ENCODE data around the gene DMD.

Gene DMD

GRCh38 chrX:33014086-33014485 is 197.3 kb downstream of the DMD start:
- no peak for DNase-seq

GRCh38 chrX:33001107-33001506 is 210.2 kb downstream of the DMD start:
- no peak for DNase-seq

DNA sequence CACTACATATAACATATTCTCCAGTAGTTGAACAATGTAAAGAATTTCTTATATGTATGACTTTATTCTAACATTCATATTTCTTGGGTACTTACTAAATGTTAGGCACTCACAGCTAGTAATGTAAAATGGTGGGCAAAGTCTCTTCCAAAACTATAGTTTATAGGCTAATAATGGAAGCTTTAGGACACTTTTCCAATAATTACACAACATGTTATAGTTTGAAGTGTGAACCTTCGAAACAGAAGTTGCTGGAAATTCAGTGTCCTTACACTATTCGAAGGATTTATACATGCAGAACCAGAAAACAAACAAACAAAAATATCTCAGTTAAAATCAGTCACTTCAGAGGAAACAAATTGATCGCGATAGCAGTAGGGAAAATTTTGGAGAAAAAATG is 212.6 kb downstream of the DMD start:
- no peak for DNase-seq

DNA sequence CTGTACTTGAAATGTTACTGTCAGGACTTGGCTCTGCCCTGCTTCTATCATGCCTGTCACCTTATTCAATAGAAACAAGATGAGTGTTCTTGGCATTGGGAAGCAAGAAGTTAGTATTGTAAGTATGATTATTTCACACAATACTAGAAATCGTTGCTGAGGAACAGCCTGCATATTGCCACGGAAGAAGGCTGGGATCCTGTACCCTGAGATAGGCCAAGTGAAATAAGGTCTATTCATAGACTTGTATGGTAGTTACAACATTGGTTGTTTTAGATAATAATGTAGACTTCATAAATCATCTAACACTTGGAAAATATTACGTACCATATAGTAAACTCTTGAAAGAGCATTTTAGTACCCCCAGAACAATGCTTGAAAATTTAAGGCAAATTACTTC is 215.9 kb downstream of the DMD start:
- no peak for DNase-seq

DNA sequence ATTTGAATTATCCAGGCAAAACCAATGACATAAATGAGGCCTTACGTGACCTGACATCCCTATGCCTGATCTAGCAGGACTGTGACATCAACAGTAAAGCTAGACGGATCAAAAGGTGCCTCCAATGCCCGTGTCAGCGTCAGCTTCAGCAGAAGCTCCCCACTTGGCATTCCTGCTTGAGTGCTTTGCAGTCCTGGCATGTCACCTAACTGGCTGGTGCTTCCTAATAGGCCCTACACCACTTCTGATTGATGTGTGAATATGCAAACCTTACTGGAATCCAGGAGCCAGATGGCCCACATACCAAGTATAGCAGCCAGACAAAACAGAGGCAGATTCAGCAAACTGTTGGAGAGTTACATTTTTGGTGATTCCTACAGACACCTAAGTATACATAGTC is 224.2 kb downstream of the DMD start:
- DNase-seq, result no peak

GRCh38 chrX:32985544-32985943 is 225.8 kb downstream of the DMD start:
- no peak for DNase-seq

DNA sequence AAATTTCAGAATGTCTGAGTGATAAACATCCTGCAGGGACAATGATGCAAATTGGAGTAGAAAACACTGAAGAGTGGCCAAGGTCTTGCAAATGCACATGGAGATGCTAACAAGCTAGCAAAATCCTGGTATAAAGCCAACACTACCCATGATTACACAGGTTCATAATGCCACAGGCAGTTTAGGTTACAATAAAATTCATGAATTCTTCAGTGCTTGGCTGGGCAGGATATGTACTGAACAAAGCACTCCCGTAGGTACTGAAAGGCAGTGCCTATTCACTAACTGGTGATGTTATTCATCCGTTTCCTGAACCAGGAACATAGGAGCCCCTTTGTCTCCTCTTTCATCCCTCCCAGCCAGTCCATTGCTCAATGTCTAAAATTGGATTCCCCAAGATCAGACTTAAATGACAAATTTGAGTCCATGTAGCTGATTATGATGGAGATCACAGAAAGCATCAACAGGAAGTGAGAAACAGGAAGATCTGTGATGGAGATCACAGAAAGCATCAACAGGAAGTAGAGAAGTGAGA is 244.5 kb downstream of the DMD start:
- DNase-seq, result no peak

GRCh38 chrX:32954125-32954524 is 257.2 kb downstream of the DMD start:
- DNase-seq, result no peak

DNA sequence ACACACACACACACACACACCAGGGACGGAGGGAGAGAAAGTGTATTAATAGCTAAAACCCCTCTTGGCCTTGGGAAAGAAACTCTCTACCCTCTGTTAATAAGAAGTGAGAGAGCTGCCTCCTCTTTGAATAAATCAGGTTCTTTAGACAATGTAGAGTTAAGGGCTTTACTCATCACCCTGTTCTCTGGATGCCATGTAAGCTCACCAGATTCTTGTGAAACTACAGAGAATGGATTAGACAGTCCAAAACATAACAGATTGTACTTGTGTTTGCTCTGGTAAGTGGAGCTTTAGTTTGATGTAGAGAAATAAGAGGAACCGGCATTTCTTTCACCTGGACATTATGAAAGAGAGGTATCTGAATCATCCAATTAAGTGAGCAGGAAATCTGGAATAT is 263.2 kb downstream of the DMD start:
- no peak for DNase-seq

- DNase-seq, result no peak
Observed at GRCh38 chrX:32937043-32937442, 274.3 kb downstream of the DMD start.

DNA sequence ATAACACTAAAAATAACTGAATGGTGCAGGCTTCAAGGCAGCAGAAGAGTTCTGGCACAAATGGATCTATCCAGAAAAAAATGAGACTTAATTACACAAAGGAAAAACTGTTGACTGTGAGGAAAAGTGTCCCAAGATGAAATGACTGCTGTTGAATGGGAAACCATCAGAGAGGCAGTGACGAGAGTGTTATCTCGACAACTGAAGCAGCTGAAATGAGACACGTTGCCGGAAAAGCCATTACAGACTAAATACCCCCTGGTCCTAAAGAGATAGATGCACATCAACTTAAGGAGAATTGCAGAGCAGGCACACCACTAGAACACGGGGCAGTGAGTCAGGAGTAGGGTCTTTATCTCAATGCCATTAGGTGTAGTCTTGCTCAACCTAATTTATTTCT is 277.8 kb downstream of the DMD start:
- DNase-seq, result no peak

DNA sequence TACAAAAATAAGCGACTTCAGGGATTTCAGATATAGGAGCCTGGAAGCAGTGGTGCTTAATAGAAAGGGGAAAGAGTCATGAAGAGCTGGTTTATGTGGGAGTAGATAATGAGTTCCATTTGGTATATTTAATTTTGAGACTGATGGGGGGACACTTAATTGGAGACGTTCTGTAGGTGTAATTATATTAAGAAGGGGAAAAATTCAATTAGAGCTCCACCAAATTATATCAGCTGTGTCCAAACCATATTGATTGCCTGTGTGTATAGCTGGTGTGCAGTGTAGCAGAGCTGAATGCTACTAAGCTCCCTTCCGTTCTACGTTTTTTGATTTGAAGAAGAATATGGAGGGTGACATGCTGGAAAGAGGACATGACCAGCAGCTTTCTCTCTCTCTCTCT is 282.3 kb downstream of the DMD start:
- DNase-seq, result no peak

DNA sequence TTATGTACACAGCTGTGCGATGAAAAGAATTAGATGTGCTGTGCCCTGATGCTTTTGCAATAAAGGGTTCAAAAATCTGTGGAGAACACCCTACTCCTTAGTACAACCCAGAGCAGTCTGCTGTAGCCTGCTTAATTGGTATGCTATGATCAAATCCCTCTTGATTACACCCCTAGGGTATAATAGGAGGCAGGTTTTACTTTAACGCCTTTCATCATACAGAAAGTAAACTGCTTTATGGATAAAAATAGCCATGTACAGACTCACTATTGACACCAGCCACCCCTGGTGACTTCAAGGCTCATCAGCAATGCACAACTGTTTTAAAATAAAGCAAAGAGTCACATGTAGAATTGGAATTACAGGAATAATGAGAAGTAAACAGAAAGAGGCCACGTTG is 315.3 kb downstream of the DMD start:
- no peak for DNase-seq

DNA sequence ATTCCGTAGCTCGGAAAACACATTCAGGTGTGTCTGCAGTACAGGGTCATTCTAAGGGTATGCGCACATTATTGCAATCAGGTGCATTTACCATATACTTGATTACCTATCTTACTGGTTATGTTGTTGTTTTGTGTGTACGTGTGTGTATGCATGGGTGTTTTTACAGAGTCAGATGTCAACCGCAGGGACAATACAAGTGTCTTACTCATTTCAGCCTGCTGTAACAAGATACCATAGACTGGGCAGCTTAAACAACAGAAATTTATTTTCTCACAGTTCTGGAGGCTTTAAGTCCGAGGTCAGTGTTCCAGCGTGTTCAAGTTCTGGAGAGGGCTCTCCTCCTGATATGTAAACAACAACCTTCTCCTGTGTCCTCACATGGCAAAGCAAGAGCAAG is 316.7 kb downstream of the DMD start:
- no peak for DNase-seq

DNA sequence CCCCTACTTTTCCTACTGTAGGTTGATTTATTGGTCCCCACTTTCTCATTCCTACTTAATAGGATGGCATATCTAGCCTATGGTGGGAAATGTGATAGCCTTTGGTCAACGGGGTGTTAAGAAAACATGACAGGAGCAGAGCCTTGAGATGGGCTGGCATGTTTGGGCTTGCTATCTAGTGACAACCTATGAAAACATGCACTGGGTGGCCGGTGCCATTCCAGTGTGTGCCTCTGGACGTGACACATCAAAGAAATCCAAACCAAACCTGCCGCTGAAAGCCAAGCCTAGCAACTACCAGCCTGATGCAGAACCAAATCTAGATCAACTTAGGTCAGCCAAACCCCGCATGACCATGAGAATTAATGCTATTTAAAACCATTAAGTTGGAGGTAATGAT is 317.6 kb downstream of the DMD start:
- no peak for DNase-seq

GRCh38 chrX:32877592-32877991 is 333.8 kb downstream of the DMD start:
- no peak for DNase-seq

- no peak for DNase-seq
Observed at GRCh38 chrX:32874839-32875238, 336.5 kb downstream of the DMD start.

- DNase-seq, result no peak
Observed at GRCh38 chrX:32873786-32874185, 337.6 kb downstream of the DMD start.

DNA sequence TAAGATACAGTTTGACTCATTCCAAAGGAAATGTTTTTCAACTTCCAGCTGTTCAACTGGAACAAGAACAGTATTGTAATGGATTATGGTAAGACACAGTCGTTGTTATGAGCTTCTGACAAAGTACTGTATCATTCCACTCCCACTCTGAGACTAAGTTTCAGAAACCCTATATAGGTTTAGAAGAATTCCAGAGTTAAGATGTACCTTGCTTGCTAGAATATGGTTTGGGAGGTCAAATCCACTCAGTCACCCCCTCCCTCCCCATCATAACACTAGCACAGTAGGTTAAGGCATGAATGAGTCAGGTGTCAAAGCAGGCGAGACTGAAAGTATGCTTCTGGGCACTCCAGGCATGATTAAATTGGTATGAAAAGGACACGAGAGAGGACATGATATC is 339.7 kb downstream of the DMD start:
- DNase-seq, result no peak

DNA sequence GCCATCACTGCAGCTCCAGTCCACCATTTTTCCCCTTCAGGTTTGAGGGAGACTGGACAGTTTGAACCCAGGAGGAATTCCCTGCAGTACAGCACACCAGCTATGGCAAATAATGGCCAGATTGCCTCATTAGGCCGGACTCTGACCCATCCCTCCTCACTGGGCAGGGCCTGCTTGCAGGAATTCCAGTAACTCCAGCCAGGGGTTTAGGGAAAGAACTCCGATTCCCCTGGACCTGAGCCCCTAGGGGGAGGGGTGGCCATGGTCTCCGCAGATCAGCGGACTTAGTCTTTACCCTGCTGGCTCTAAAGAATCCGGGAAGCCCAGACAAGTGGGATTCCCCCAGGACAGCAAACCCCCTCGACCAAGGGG is 342.8 kb downstream of the DMD start:
- no peak for DNase-seq

DNA sequence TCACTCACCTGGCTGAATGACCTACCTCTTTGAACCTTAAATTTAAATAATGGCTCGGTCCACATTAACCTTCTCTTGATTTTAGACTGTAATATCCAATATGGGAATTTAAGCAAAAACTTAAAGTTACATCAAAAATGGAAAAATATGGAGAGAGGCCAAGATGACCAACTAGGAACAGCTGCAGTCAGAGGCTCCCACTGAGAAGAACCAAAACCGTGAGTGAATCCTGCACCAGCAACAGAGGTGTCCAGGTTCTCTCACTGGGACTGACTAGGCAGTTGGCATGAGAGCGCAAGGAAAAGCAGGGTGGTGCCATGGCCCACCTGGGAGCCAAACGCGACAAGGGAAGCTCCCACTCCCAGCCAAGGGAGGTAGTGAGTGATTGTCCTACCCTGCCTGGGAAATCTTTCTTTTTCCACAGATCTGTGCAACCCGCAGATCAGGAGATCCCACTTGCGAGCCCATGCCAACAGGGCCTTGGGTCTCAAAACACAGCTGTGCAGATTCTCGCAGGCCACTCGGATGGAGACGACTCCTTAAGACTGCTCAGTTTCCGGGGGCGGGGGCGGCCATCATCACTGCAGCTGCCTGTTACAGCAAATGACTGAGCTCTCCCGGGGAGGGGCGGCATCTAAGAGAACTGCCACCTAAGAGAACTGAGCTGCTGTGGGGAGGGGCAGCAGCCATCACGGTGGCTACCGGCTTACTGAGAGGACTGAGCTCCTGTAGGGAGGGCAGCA is 343.4 kb downstream of the DMD start:
- DNase-seq, result no peak

GRCh38 chrX:32852203-32852602 is 359.1 kb downstream of the DMD start:
- DNase-seq, result no peak

DNA sequence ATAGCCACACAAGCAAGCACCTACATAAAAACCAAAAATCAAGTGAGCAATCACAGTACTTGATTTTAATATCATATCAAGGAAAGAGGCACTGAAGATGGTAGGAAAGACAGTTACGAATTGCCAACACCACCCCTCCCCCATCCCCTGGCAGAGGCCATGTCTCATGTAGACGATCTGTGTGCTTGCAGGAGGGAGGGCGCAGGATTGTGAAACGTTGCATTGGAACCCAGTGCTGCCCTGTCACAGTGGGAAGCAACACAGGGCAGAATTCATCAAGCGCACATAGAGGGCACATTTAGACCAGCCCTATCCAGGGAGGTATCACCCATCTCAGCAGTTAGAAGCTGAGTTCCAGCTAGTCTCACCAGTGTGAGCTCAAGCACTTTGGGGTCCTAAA is 359.8 kb downstream of the DMD start:
- no peak for DNase-seq

DNA sequence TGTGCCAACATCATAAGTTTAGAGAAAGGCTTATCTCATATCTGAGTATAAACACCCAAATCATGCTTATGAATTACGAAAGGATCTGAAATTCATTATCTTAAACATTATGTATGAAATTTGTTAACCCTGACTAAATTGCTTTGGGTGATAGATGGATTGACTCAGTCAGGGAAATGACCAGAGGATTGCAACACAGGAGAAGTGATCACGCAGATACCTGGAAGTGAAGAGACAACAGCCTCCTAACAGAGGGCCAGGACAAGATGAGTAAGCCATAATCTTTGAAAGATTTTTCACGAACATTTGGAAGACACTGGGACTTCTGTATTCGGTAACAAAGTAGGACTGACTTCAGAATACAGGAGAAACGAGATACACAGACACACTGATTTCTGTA is 363.4 kb downstream of the DMD start:
- DNase-seq, result no peak

DNA sequence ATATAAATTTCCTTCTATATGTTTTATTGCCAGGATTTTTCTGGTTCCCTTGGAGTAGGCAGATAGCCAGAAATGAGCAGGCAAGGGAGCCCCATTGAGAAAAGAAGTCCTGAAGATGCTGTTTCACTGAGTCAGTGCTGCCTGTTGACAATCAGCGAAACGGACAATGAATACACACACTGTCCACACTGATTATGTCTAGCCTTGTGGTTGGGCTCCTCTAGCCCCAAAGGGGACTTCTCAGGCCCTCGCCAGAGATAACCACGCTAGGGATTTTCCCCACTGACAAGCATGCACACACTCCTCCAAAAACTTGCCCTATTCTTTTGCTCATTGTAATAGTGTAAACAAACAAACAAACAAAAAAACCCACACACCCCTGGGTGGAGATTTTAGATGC is 369.3 kb downstream of the DMD start:
- DNase-seq, result no peak

All from NCI-H146 (cell line).